Right atrium auricular region (tissue), 2 donors: ENCODE measurements around the gene DLGAP1. TPM values are rescaled to one million over a fixed set of nuclear protein-coding genes. Genes with fewer than 3 reads are reported as not detected.

Experiments
- DNase-seq: peaks from one replicate; pipeline ENCODE4 v3.0.0-alpha.2; 2019; ENCODE audit warnings: low spot score
- H3K27ac ChIP-seq, 2 donors: fragments of 200-600 bp; sonication (generic); 1 replicate in 1 of 2; 2 replicates in 1 of 2; pipeline ENCODE4 v1.5.1; 2016 to 2019
- H3K27me3 ChIP-seq, 2 donors: fragments of 200-600 bp; sonication (generic); one replicate each; pipeline versions ENCODE4 v1.5.1 to v1.6.0; 2017 to 2019
- H3K36me3 ChIP-seq: fragments of 200-600 bp; sonication (generic); one replicate; pipeline ENCODE4 v1.5.1; 2016
- H3K4me1 ChIP-seq, 2 donors: fragments of 200-600 bp; sonication (generic); one replicate each; pipeline versions ENCODE4 v1.5.1 to v1.6.0; 2017 to 2019
- H3K4me3 ChIP-seq, 2 donors: fragments of 200-600 bp; sonication (generic); 1 replicate in 1 of 2; 2 replicates in 1 of 2; pipeline ENCODE4 v1.5.1; 2017 to 2019; ENCODE audit warnings: mild to moderate bottlenecking in 1 of 2, moderate library complexity in 1 of 2
- H3K9me3 ChIP-seq, 2 donors: fragments of 200-600 bp; sonication (generic); one replicate each; pipeline ENCODE4 v1.5.1; 2019
- CTCF ChIP-seq, 2 donors: fragments of 200-600 bp; sonication (generic); IDR thresholded peaks; one replicate each; pipeline ENCODE4 v1.5.1; 2019; ENCODE audit warnings: antibody characterized with exemption in 2 of 2
- total RNA-seq, 2 donors: library from RNA; depleted of rRNA; stranded (reverse); fragments of >200 nt; gene quantifications; one replicate each; pipeline ENCODE4 v1.1.0, GENCODE V29; 2016

Gene DLGAP1
- total RNA-seq, 2 donors from 2014 or later = 0.56 to 1.1 TPM

GRCh38 chr18:4430836-4431235 lies 24.3 kb downstream of the DLGAP1 start:
- Histone ChIP-seq H3K36me3 (no peaks in the 10 kb centered on the region), H3K27ac (no peak overlapping the region), H3K27me3 (no peaks in the 10 kb centered on the region), H3K9me3 (no peaks in the 10 kb centered on the region), H3K4me3 (no peak overlapping the region), H3K4me1 (no peaks in the 10 kb centered on the region)
- no peak for TF ChIP-seq CTCF (IDR thresholded peaks at IDR 0.05)
- DNase-seq = no peak

- Histone ChIP-seq H3K27ac (no peak overlapping the region), H3K9me3 (peaks cover 0 to 9% of the 10 kb centered on the region in 2 donors), H3K36me3 (no peaks in the 10 kb centered on the region), H3K4me1 (no peaks in the 10 kb centered on the region), H3K4me3 (no peak overlapping the region), H3K27me3 (no peaks in the 10 kb centered on the region)
- no peak for DNase-seq
- TF ChIP-seq CTCF (IDR thresholded peaks at IDR 0.05) = no peak
Measured at GRCh38 chr18:4417714-4418113, 37.4 kb downstream of the DLGAP1 start.

DNA sequence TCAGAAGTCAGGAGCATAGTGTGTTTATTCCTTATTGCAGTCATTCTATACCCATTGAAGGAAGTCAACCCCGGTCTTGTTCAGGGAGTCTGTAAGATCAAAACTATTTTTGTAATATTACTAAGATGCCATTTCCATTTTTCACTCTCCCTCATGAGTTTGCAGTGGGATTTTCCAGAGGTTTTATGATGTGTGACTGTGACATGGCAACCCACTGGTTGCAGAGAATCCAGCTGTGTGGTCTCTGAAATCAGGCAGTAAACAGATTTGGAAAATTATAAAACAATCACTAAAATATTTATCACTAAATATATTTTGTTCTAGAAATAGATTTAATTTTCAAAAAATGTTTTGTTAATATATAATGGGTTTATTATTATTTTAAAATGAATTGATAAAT lies 38.1 kb downstream of the DLGAP1 start:
- peaks cover 0 to 9% of the 10 kb centered on the region in 2 donors for H3K9me3 ChIP-seq
- DNase-seq = no peak
- no peaks in the 10 kb centered on the region for H3K4me1 ChIP-seq

GRCh38 chr18:4412286-4412685 lies 42.8 kb downstream of the DLGAP1 start:
- Histone ChIP-seq H3K9me3 (no peaks in the 10 kb centered on the region), H3K27ac (no peak overlapping the region), H3K4me3 (no peak overlapping the region), H3K4me1 (no peaks in the 10 kb centered on the region), H3K36me3 (no peaks in the 10 kb centered on the region), H3K27me3 (no peaks in the 10 kb centered on the region)
- no peak for DNase-seq
- no peak for TF ChIP-seq CTCF (IDR thresholded peaks at IDR 0.05)

More for the DNA sequence above, 38.1 kb downstream of the DLGAP1 start:
- H3K4me3 ChIP-seq = no peak overlapping the region
- TF ChIP-seq CTCF (IDR thresholded peaks at IDR 0.05) = no peak
- H3K36me3 ChIP-seq = no peaks in the 10 kb centered on the region
- no peaks in the 10 kb centered on the region for H3K27me3 ChIP-seq
- no peak overlapping the region for H3K27ac ChIP-seq

DNA sequence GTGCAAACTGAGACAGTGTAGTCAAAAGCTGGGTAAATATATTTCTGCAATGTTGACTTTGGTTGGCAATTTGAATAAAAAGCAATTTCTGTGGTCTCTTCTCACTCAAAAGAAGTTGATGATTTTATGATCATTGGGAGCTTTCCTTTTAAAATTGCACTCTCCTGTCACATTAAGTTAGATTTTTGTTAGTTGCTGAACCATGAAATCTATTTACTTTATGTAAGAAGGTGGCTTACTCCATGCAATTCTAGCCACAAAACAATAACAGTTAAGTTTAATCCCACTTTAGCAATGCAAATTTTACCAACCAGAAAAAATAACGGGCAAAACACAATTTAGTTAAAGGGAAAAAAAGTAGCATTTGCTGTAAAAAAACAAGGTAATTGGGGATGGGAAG lies 48.3 kb downstream of the DLGAP1 start:
- TF ChIP-seq CTCF (IDR thresholded peaks at IDR 0.05) = no peak
- Histone ChIP-seq H3K36me3 (no peaks in the 10 kb centered on the region), H3K27ac (no peak overlapping the region), H3K9me3 (no peaks in the 10 kb centered on the region), H3K27me3 (no peaks in the 10 kb centered on the region), H3K4me3 (no peak overlapping the region), H3K4me1 (no peaks in the 10 kb centered on the region)
- DNase-seq = no peak

DNA sequence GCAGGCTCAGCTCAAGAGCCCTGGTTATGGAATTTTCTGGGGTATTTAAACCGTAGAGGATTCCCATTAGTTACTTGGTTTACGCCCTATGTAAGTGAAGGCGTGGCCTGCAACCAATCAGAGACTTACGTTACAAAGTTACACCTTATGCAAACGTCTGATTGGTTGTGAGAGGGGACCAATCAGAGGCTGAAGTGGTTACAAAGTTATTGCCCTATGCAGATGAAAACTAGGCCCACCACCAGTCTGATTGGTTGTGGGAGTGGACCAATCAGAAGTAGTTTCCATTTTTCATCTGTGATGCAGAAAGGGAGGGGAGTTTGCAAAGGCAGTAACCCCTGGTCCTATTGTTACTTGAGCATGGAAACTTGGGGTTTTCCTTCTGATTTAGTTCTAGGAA lies 49.1 kb downstream of the DLGAP1 start:
- no peak overlapping the region for H3K4me3 ChIP-seq
- no peak for TF ChIP-seq CTCF (IDR thresholded peaks at IDR 0.05)
- no peaks in the 10 kb centered on the region for H3K27me3 ChIP-seq
- no peak overlapping the region for H3K27ac ChIP-seq
- no peaks in the 10 kb centered on the region for H3K9me3 ChIP-seq
- no peaks in the 10 kb centered on the region for H3K4me1 ChIP-seq
- no peaks in the 10 kb centered on the region for H3K36me3 ChIP-seq
- no peak for DNase-seq
